Right atrium auricular region (tissue), 2 donors: ENCODE results near the gene TMEM95. TPM values are rescaled to one million over a fixed set of nuclear protein-coding genes. Genes with fewer than 3 reads are reported as not detected.

Source experiments
- DNase-seq: peaks from one replicate; pipeline ENCODE4 v3.0.0-alpha.2; 2019; ENCODE audit warnings: low spot score
- H3K27ac ChIP-seq, 2 donors: fragments of 200-600 bp; sonication (generic); 1 replicate in 1 of 2; 2 replicates in 1 of 2; pipeline ENCODE4 v1.5.1; 2016 to 2019
- H3K27me3 ChIP-seq, 2 donors: fragments of 200-600 bp; sonication (generic); one replicate each; pipeline versions ENCODE4 v1.5.1 to v1.6.0; 2017 to 2019
- H3K36me3 ChIP-seq: fragments of 200-600 bp; sonication (generic); one replicate; pipeline ENCODE4 v1.5.1; 2016
- H3K4me1 ChIP-seq, 2 donors: fragments of 200-600 bp; sonication (generic); one replicate each; pipeline versions ENCODE4 v1.5.1 to v1.6.0; 2017 to 2019
- H3K4me3 ChIP-seq, 2 donors: fragments of 200-600 bp; sonication (generic); 1 replicate in 1 of 2; 2 replicates in 1 of 2; pipeline ENCODE4 v1.5.1; 2017 to 2019; ENCODE audit warnings: mild to moderate bottlenecking in 1 of 2, moderate library complexity in 1 of 2
- H3K9me3 ChIP-seq, 2 donors: fragments of 200-600 bp; sonication (generic); one replicate each; pipeline ENCODE4 v1.5.1; 2019
- CTCF ChIP-seq, 2 donors: fragments of 200-600 bp; sonication (generic); IDR thresholded peaks; one replicate each; pipeline ENCODE4 v1.5.1; 2019; ENCODE audit warnings: antibody characterized with exemption in 2 of 2
- total RNA-seq, 2 donors: library from RNA; depleted of rRNA; stranded (reverse); fragments of >200 nt; gene quantifications; one replicate each; pipeline ENCODE4 v1.1.0, GENCODE V29; 2016

TMEM95 gene
- total RNA-seq, 2 donors from 2014 or later, result not detected

DNA sequence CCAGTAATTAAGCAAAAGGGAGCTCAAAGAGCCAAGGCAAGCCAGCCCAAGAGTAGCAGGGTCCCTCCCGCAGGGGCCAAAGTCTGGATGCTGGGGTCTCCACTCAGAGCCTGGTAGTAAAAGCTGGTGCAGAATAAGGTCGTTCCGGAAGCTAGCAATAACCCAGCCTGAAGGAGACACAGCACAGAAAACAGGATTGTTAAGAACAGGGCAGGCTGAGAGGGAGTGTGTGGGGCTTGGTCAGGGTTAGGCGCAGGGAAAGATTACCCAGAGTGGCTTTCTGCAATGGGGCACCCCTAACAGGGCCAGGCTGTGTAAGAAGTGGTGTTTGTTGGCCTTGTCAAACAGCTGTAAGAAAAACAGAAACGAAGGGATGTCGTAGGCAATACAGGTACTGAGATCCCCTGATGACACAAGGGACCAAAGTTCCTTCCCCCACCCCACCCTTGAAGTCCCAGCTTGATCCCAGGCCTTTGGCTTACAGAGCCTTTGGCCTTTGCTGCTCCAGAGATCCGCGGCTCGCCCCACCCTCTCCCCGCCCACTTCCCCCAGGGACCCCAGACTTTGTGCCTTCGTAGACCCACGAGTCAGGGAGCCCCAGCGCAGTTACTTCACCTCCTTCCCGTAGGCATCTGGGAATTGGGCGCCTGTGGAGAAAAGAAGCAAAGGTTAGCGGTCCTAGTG, 48.2 kb downstream of the TMEM95 start:
- H3K4me1 ChIP-seq, result peaks cover 0 to 27% of the 10 kb centered on the region in 2 donors
- no peaks in the 10 kb centered on the region for H3K36me3 ChIP-seq
- H3K9me3 ChIP-seq, result no peaks in the 10 kb centered on the region
- no peaks in the 10 kb centered on the region for H3K27me3 ChIP-seq
- peak overlapping the region; percentile 91 to 94 for H3K27ac ChIP-seq
- TF ChIP-seq CTCF (IDR thresholded peaks at IDR 0.05), result no peak
- peak overlapping the region; percentile 59 to 76 for H3K4me3 ChIP-seq
- peak; percentile 78 for DNase-seq

- no peaks in the 10 kb centered on the region for H3K36me3 ChIP-seq
- peak overlapping the region; percentile 59 to 76 for H3K4me3 ChIP-seq
- TF ChIP-seq CTCF (IDR thresholded peaks at IDR 0.05), result no peak
- peaks cover 0 to 27% of the 10 kb centered on the region in 2 donors for H3K4me1 ChIP-seq
- H3K9me3 ChIP-seq, result no peaks in the 10 kb centered on the region
- H3K27ac ChIP-seq, result peak overlapping the region; percentile 91 to 94
- DNase-seq, result no peak
- H3K27me3 ChIP-seq, result no peaks in the 10 kb centered on the region
These were observed 48.7 kb downstream of the TMEM95 start for GRCh38 chr17:7403727-7403976.

DNA sequence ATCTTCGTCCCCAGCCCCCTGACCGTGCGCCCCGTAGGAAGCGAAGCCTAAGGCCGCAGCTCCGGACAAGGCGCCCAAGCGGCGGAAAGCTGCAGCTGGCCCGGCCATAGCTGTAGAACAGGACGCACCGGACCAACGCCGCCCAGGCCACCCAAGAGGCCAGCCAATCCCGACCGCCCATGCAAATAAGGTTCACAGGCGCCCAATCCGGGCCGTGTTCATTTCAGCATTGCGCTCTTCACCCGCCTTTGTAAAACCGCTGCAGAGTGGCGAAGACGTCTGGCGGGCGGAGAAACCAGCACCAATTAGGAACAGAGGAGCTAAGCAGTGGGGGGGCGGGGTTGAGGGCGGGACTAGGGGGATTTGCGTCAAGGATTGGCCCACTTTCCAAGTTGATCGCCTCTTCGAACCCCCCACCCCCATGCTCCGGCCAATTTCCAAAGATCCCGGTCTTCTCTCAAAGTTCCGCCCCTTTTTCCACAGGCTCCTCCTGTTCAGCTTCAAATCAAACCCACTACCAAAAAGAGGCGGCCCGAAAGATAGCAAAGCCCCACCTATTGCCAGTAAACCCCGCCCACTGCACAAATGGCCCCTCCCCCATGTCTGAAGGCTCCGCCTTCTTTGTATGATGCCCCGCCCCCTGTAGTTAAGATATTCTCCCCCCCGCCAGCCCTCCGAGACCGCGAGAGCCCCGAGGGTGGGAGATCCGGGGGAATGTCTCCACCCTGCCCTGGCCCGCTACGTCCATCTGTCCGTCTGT, 49.2 kb downstream of the TMEM95 start, which contains the start of gene TMEM256:
Gene TMEM256 (minus strand): TSS at position 121 of the 760 bp plus-strand sequence. CDS start 13 bp downstream, at position 108.
- peak; percentile 100 for DNase-seq
- no peaks in the 10 kb centered on the region for H3K27me3 ChIP-seq
- peak within 1 kb of the TSS; percentile 91 to 94 for H3K27ac ChIP-seq
- no peaks in the 10 kb centered on the region for H3K9me3 ChIP-seq
- peak within 1 kb of the TSS; percentile 74 to 76 for H3K4me3 ChIP-seq
- H3K36me3 ChIP-seq, result no peaks in the 10 kb centered on the region
- peaks cover 0 to 27% of the 10 kb centered on the region in 2 donors for H3K4me1 ChIP-seq
- TF ChIP-seq CTCF (IDR thresholded peaks at IDR 0.05), result no peak

GRCh38 chr17:7404737-7405349, 49.9 kb downstream of the TMEM95 start:
- Histone ChIP-seq H3K4me1 (peaks cover 0 to 27% of the 10 kb centered on the region in 2 donors), H3K36me3 (no peaks in the 10 kb centered on the region), H3K27me3 (no peaks in the 10 kb centered on the region), H3K9me3 (no peaks in the 10 kb centered on the region), H3K4me3 (peak overlapping the region; percentile 74 to 76), H3K27ac (peak overlapping the region; percentile 91 to 94)
- no peak for TF ChIP-seq CTCF (IDR thresholded peaks at IDR 0.05)
- peak; percentile 64 for DNase-seq

DNA sequence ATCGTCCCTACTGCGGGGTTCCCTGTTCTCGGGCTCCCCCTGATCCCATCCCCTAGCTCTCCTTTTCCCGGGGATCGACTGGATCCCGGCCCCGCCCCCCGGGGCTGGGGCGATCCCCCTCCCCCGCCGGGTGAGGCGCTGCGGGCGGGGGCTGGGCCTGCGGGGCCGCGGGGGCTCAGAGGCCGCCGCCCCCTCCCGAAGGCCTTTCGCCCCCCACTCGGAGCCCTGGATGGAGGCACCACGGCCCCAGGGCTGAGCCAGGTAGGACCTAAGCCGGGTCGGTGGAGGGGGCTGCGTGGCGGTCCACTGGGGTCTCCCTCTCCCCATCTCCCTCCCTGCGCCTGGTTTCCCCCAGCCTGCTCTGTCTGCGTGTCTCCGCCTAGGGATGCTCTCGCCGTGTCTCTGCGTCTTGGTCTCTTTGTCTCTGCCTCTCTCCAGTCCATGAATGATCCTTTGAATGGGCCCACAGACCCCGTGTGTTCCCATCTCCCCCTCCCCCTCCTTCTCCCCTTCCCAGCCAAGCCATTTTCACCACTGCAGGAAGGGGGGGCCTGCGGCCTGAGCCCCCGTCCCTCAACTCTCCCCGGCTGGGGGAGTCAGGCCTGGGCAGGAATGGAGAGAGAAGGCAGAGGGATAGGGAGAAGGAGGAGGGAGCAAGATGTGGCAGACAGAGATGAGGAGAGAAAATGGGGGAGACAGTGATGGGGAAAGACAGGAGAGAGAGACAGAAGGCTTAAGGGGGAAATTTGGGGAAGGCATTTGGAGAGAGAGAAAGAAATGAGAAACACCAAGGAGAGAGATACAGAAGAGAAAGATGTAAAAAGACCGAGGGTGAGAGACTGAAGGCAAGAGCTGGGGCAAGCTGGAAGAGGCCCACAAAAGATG, 50.6 kb downstream of the TMEM95 start:
- H3K4me3 ChIP-seq, result peak overlapping the region; percentile 74 to 76
- H3K27me3 ChIP-seq, result no peaks in the 10 kb centered on the region
- H3K9me3 ChIP-seq, result no peaks in the 10 kb centered on the region
- TF ChIP-seq CTCF (IDR thresholded peaks at IDR 0.05), result no peak
- DNase-seq, result no peak
- peaks cover 0 to 27% of the 10 kb centered on the region in 2 donors for H3K4me1 ChIP-seq
- no peaks in the 10 kb centered on the region for H3K36me3 ChIP-seq
- peak overlapping the region; percentile 91 to 94 for H3K27ac ChIP-seq
